Mucosa of rectum (tissue), 2 donors: ENCODE data around the gene P2RY8.
A peak's percentile ranks its signal among the peaks of the same experiment; 100 is the strongest.

Source experiments
- H3K27ac ChIP-seq, 2 donors: one replicate each; pipeline ENCODE4 v1.7.0; 2013; ENCODE audit warnings: inconsistent platforms in 2 of 2, low read depth in 2 of 2, low read length in 2 of 2
- H3K27me3 ChIP-seq, 2 donors: one replicate each; pipeline ENCODE4 v1.7.0; 2013; ENCODE audit warnings: low read length in 2 of 2; ENCODE audit not compliant: control insufficient read depth in 2 of 2, insufficient read depth in 2 of 2
- H3K36me3 ChIP-seq, 2 donors: one replicate each; pipeline ENCODE4 v1.7.0; 2013; ENCODE audit warnings: low read length in 2 of 2; ENCODE audit not compliant: control insufficient read depth in 2 of 2, insufficient read depth in 2 of 2
- H3K4me1 ChIP-seq, 2 donors: one replicate each; pipeline ENCODE4 v1.7.0; 2013; ENCODE audit warnings: low read length in 2 of 2, mild to moderate bottlenecking in 1 of 2; ENCODE audit not compliant: control insufficient read depth in 2 of 2, insufficient read depth in 2 of 2
- H3K4me3 ChIP-seq, 2 donors: one replicate each; pipeline ENCODE4 v1.7.0; 2013; ENCODE audit warnings: low read length in 2 of 2
- H3K9ac ChIP-seq, 2 donors: one replicate each; pipeline ENCODE4 v1.7.0; 2013; ENCODE audit warnings: low read length in 2 of 2, low read depth in 1 of 2, mild to moderate bottlenecking in 1 of 2
- H3K9me3 ChIP-seq, 2 donors: one replicate each; pipeline ENCODE4 v1.7.0; 2013; ENCODE audit warnings: low read length in 2 of 2; ENCODE audit not compliant: control insufficient read depth in 2 of 2
- donor health status: healthy.
- donor health status: Normal muscosa, but diverticular disease.

The P2RY8 gene

DNA sequence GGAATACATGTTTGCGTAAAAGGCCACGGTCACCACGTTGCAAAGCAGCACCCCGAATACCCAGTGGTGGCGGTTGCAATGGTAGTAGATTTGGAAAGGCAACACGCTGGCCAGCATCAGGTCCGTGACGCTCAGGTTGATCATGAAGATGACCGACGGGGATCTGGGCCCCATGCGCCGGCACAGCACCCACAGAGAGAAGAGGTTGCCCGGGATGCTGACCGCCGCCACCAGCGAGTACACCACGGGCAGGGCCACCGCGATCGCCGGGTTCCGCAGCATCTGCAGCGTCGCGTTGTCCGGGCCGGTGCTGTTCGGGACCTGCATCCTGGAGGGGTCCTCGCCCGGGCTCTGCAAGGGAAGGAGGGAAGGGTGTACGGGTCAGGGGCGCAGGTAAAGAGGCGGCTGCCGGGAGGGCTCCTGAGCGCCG lies 70.7 kb downstream of the P2RY8 start:
- H3K36me3 ChIP-seq, result no peaks in the 10 kb centered on the region
- H3K4me1 ChIP-seq, result peaks cover 2 to 4% of the 10 kb centered on the region in 2 donors
- no peaks in the 10 kb centered on the region for H3K9me3 ChIP-seq
- H3K27me3 ChIP-seq, result peaks cover 0 to 3% of the 10 kb centered on the region in 2 donors
- H3K27ac ChIP-seq, result no peak overlapping the region
- no peak overlapping the region for H3K4me3 ChIP-seq
- H3K9ac ChIP-seq, result no peak overlapping the region

- Histone ChIP-seq H3K9me3 (no peaks in the 10 kb centered on the region), H3K36me3 (no peaks in the 10 kb centered on the region), H3K27me3 (peaks cover 0 to 3% of the 10 kb centered on the region in 2 donors), H3K4me1 (peaks cover 2 to 4% of the 10 kb centered on the region in 2 donors), H3K27ac (no peak overlapping the region), H3K4me3 (no peak overlapping the region), H3K9ac (no peak overlapping the region)
Observed at GRCh38 chrX:1465286-1466231, 71.4 kb downstream of the P2RY8 start.

- Histone ChIP-seq H3K36me3 (no peaks in the 10 kb centered on the region), H3K4me1 (peaks cover 2 to 4% of the 10 kb centered on the region in 2 donors), H3K27ac (no peak overlapping the region), H3K27me3 (peaks cover 0 to 3% of the 10 kb centered on the region in 2 donors), H3K9me3 (no peaks in the 10 kb centered on the region), H3K9ac (no peak overlapping the region), H3K4me3 (no peak overlapping the region)
Observed at GRCh38 chrX:1464971-1465285, 72.1 kb downstream of the P2RY8 start.

- no peak overlapping the region for H3K4me3 ChIP-seq
- H3K27me3 ChIP-seq, result peaks cover 0 to 3% of the 10 kb centered on the region in 2 donors
- no peaks in the 10 kb centered on the region for H3K36me3 ChIP-seq
- no peak overlapping the region for H3K9ac ChIP-seq
- H3K4me1 ChIP-seq, result peaks cover 2 to 4% of the 10 kb centered on the region in 2 donors
- no peak overlapping the region for H3K27ac ChIP-seq
- no peaks in the 10 kb centered on the region for H3K9me3 ChIP-seq
Observed at GRCh38 chrX:1464041-1464970, 72.7 kb downstream of the P2RY8 start.

- H3K27me3 ChIP-seq, result peaks cover 0 to 3% of the 10 kb centered on the region in 2 donors
- H3K36me3 ChIP-seq, result no peaks in the 10 kb centered on the region
- no peak overlapping the region for H3K27ac ChIP-seq
- H3K9me3 ChIP-seq, result no peaks in the 10 kb centered on the region
- peaks cover 2 to 4% of the 10 kb centered on the region in 2 donors for H3K4me1 ChIP-seq
- H3K9ac ChIP-seq, result no peak overlapping the region
- no peak overlapping the region for H3K4me3 ChIP-seq
Observed at GRCh38 chrX:1463581-1463980, 73.4 kb downstream of the P2RY8 start.

GRCh38 chrX:1462596-1463251 lies 74.3 kb downstream of the P2RY8 start:
- Histone ChIP-seq H3K36me3 (no peaks in the 10 kb centered on the region), H3K4me3 (no peak overlapping the region), H3K27me3 (peaks cover 0 to 3% of the 10 kb centered on the region in 2 donors), H3K27ac (no peak overlapping the region), H3K9me3 (no peaks in the 10 kb centered on the region), H3K9ac (no peak overlapping the region), H3K4me1 (peaks cover 0 to 2% of the 10 kb centered on the region in 2 donors)

DNA sequence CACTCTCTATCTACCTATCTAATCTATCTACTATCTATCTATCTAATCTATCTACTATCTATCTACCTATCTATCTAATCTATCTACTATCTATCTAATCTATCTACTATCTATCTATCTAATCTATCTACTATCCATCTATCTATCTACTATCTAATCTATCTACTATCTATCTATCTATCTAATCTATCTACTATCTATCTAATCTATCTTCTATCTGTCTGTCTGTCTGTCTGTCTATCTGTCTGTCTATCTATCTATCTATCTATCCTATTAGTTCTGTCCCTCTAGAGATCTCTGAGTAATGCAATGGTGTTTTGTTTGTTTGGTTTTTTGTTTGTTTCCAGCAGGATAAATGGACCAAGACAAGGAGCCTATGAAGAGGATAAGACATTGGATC lies 74.9 kb downstream of the P2RY8 start:
- Histone ChIP-seq H3K36me3 (no peaks in the 10 kb centered on the region), H3K4me3 (no peak overlapping the region), H3K4me1 (no peaks in the 10 kb centered on the region), H3K27ac (no peak overlapping the region), H3K27me3 (peaks cover 0 to 3% of the 10 kb centered on the region in 2 donors), H3K9me3 (no peaks in the 10 kb centered on the region), H3K9ac (no peak overlapping the region)

DNA sequence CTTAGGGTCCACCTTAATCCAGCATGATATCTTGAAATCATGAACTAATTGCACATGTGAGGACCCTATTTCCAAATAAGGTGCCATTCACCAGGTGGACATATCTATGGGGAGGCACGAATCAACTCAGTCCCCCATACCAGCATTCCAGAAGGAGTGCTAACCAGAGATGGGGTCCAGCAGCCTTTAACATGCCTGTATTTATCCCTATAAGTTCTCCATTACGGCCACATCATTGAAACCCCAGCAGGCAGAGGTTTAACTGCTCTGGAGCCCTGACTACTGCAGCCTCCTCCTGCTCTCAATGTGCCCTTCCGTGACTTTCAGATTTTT lies 81.1 kb downstream of the P2RY8 start:
- peaks cover 5 to 6% of the 10 kb centered on the region in 2 donors for H3K4me1 ChIP-seq
- no peak overlapping the region for H3K9ac ChIP-seq
- no peak overlapping the region for H3K4me3 ChIP-seq
- no peaks in the 10 kb centered on the region for H3K36me3 ChIP-seq
- H3K27me3 ChIP-seq, result no peaks in the 10 kb centered on the region
- H3K27ac ChIP-seq, result no peak overlapping the region
- no peaks in the 10 kb centered on the region for H3K9me3 ChIP-seq

- Histone ChIP-seq H3K27ac (peak overlapping the region in 1 of 2 donors; percentile 92), H3K36me3 (no peaks in the 10 kb centered on the region), H3K4me3 (peak overlapping the region in 1 of 2 donors; percentile 51), H3K4me1 (peaks cover 5 to 6% of the 10 kb centered on the region in 2 donors), H3K9ac (peak overlapping the region in 1 of 2 donors; percentile 47), H3K9me3 (no peaks in the 10 kb centered on the region), H3K27me3 (no peaks in the 10 kb centered on the region)
Observed at GRCh38 chrX:1453951-1454785, 82.8 kb downstream of the P2RY8 start.
